HG03342 (cell line): ENCODE measurements around the gene PCYOX1L.

Experiments used
- ATAC-seq: cut with Tn5 transposase; IDR thresholded peaks from one replicate; pipeline ENCODE4 v1.9.1; 2021; ENCODE audit warnings: mild to moderate bottlenecking, moderate library complexity; ENCODE audit not compliant: unreplicated experiment

PCYOX1L gene

GRCh38 chr5:149333711-149334443 is 24.0 kb upstream of the PCYOX1L start:
- no peak for ATAC-seq

- no peak for ATAC-seq
These were observed 20.1 kb upstream of the PCYOX1L start for GRCh38 chr5:149337736-149338135.

- no peak for ATAC-seq
These were observed 19.5 kb upstream of the PCYOX1L start for GRCh38 chr5:149338364-149338763.

- no peak for ATAC-seq
These were observed 16.9 kb upstream of the PCYOX1L start for GRCh38 chr5:149340920-149341319.

GRCh38 chr5:149341876-149342275 is 16.0 kb upstream of the PCYOX1L start:
- no peak for ATAC-seq

GRCh38 chr5:149344151-149344550 is 13.7 kb upstream of the PCYOX1L start:
- ATAC-seq, result no peak

GRCh38 chr5:149345147-149345891 is 12.5 kb upstream of the PCYOX1L start, which contains the start of gene GRPEL2:
Gene GRPEL2, plus strand, starts transcription at chr5:149345499. Its CDS starts 41 bp downstream, at chr5:149345540.
- ATAC-seq, result peak; percentile 97

- ATAC-seq, result no peak
These were observed 12.0 kb upstream of the PCYOX1L start for GRCh38 chr5:149345892-149346222.

- ATAC-seq, result no peak
These were observed 9.3 kb upstream of the PCYOX1L start for GRCh38 chr5:149348518-149348917.

GRCh38 chr5:149349382-149349781 is 8.5 kb upstream of the PCYOX1L start:
- ATAC-seq, result no peak

- ATAC-seq, result no peak
These were observed 5.7 kb upstream of the PCYOX1L start for GRCh38 chr5:149352169-149352568.

- ATAC-seq, result no peak
These were observed 3.9 kb upstream of the PCYOX1L start for GRCh38 chr5:149353911-149354310.

- no peak for ATAC-seq
These were observed 2.2 kb upstream of the PCYOX1L start for GRCh38 chr5:149355688-149356087.

GRCh38 chr5:149356391-149356790 is 1.5 kb upstream of the PCYOX1L start:
- ATAC-seq, result no peak

GRCh38 chr5:149358294-149358651 is 427 bp downstream of the PCYOX1L start:
- ATAC-seq, result no peak

- no peak for ATAC-seq
These were observed 1.1 kb downstream of the PCYOX1L start for GRCh38 chr5:149358868-149359495.

- no peak for ATAC-seq
These were observed 2.4 kb downstream of the PCYOX1L start for GRCh38 chr5:149360272-149360671.

GRCh38 chr5:149362541-149362940 is 4.7 kb downstream of the PCYOX1L start:
- no peak for ATAC-seq

GRCh38 chr5:149363358-149363757 is 5.5 kb downstream of the PCYOX1L start:
- ATAC-seq, result no peak

- ATAC-seq, result no peak
These were observed 6.1 kb downstream of the PCYOX1L start for GRCh38 chr5:149363936-149364335.

GRCh38 chr5:149364719-149365118 is 6.9 kb downstream of the PCYOX1L start:
- no peak for ATAC-seq

GRCh38 chr5:149365418-149365817 is 7.6 kb downstream of the PCYOX1L start:
- no peak for ATAC-seq
